Measurements from ENCODE around the gene CAMK1D.

CAMK1D gene

GRCh38 chr10:12644380-12645144 lies 295.2 kb downstream of the CAMK1D start:
- H3K9ac ChIP-seq, result no peak overlapping the region
- no peaks in the 10 kb centered on the region for H3K36me3 ChIP-seq (ENCODE audit: insufficient read depth)
- no peaks in the 10 kb centered on the region for H3K4me1 ChIP-seq (ENCODE audit: low read depth, poor library complexity, severe bottlenecking)
- no peaks in the 10 kb centered on the region for H4K20me1 ChIP-seq (ENCODE audit: insufficient read depth)
- no peak for TF ChIP-seq CTCF (conservative IDR thresholded peaks at IDR 0.05; ENCODE audit: low read depth, low read length)
- H3K27ac ChIP-seq, result no peak overlapping the region
- no peak overlapping the region for H3K4me2 ChIP-seq
- H3K4me3 ChIP-seq (IDR thresholded peaks at IDR 0.05; ENCODE audit: insufficient read depth, low read depth, low read length), result no peak overlapping the region
- H3K79me2 ChIP-seq (ENCODE audit: insufficient read depth, low read depth), result no peaks in the 10 kb centered on the region
- H3K27me3 ChIP-seq (ENCODE audit: insufficient read depth, low read depth), result no peaks in the 10 kb centered on the region
- H2AFZ ChIP-seq (ENCODE audit: low read depth), result no peak overlapping the region

GRCh38 chr10:12645449-12645848 lies 296.1 kb downstream of the CAMK1D start:
- H3K27ac ChIP-seq, result no peak overlapping the region
- no peaks in the 10 kb centered on the region for H4K20me1 ChIP-seq (ENCODE audit: insufficient read depth)
- H3K4me1 ChIP-seq (ENCODE audit: low read depth, poor library complexity, severe bottlenecking), result no peaks in the 10 kb centered on the region
- H3K9ac ChIP-seq, result no peak overlapping the region
- H2AFZ ChIP-seq (ENCODE audit: low read depth), result no peak overlapping the region
- no peaks in the 10 kb centered on the region for H3K27me3 ChIP-seq (ENCODE audit: insufficient read depth, low read depth)
- TF ChIP-seq CTCF (conservative IDR thresholded peaks at IDR 0.05; ENCODE audit: low read depth, low read length), result no peak
- no peaks in the 10 kb centered on the region for H3K36me3 ChIP-seq (ENCODE audit: insufficient read depth)
- no peak overlapping the region for H3K4me2 ChIP-seq
- H3K79me2 ChIP-seq (ENCODE audit: insufficient read depth, low read depth), result no peaks in the 10 kb centered on the region
- no peak overlapping the region for H3K4me3 ChIP-seq (IDR thresholded peaks at IDR 0.05; ENCODE audit: insufficient read depth, low read depth, low read length)

GRCh38 chr10:12649012-12649584 lies 299.8 kb downstream of the CAMK1D start:
- Histone ChIP-seq H3K4me1 (ENCODE audit: low read depth, poor library complexity, severe bottlenecking) (no peaks in the 10 kb centered on the region), H3K4me3 (IDR thresholded peaks at IDR 0.05; ENCODE audit: insufficient read depth, low read depth, low read length) (no peak overlapping the region), H3K27ac (no peak overlapping the region), H3K79me2 (ENCODE audit: insufficient read depth, low read depth) (no peaks in the 10 kb centered on the region), H2AFZ (ENCODE audit: low read depth) (no peak overlapping the region), H3K4me2 (no peak overlapping the region), H3K9ac (no peak overlapping the region), H4K20me1 (ENCODE audit: insufficient read depth) (no peaks in the 10 kb centered on the region), H3K36me3 (ENCODE audit: insufficient read depth) (no peaks in the 10 kb centered on the region), H3K27me3 (ENCODE audit: insufficient read depth, low read depth) (no peaks in the 10 kb centered on the region)
- no peak for TF ChIP-seq CTCF (conservative IDR thresholded peaks at IDR 0.05; ENCODE audit: low read depth, low read length)

GRCh38 chr10:12650122-12650521 lies 300.8 kb downstream of the CAMK1D start:
- Histone ChIP-seq H2AFZ (ENCODE audit: low read depth) (no peak overlapping the region), H3K27me3 (ENCODE audit: insufficient read depth, low read depth) (no peaks in the 10 kb centered on the region)

More at GRCh38 chr10:12650122-12650521, 300.8 kb downstream of the CAMK1D start:
- TF ChIP-seq CTCF (conservative IDR thresholded peaks at IDR 0.05; ENCODE audit: low read depth, low read length), result no peak
- no peaks in the 10 kb centered on the region for H3K4me1 ChIP-seq (ENCODE audit: low read depth, poor library complexity, severe bottlenecking)
- no peaks in the 10 kb centered on the region for H4K20me1 ChIP-seq (ENCODE audit: insufficient read depth)
- no peaks in the 10 kb centered on the region for H3K36me3 ChIP-seq (ENCODE audit: insufficient read depth)
- H3K4me2 ChIP-seq, result no peak overlapping the region
- no peak overlapping the region for H3K4me3 ChIP-seq (IDR thresholded peaks at IDR 0.05; ENCODE audit: insufficient read depth, low read depth, low read length)
- no peak overlapping the region for H3K9ac ChIP-seq
- H3K79me2 ChIP-seq (ENCODE audit: insufficient read depth, low read depth), result no peaks in the 10 kb centered on the region
- no peak overlapping the region for H3K27ac ChIP-seq
